GM21526 (cell line): Measurements from ENCODE around the gene ANKFY1.

Experiments
- ATAC-seq: cut with Tn5 transposase; IDR thresholded peaks from one replicate; pipeline ENCODE4 v1.9.1; 2021; ENCODE audit warnings: moderate library complexity; ENCODE audit not compliant: unreplicated experiment, low FRiP score

The ANKFY1 gene

DNA sequence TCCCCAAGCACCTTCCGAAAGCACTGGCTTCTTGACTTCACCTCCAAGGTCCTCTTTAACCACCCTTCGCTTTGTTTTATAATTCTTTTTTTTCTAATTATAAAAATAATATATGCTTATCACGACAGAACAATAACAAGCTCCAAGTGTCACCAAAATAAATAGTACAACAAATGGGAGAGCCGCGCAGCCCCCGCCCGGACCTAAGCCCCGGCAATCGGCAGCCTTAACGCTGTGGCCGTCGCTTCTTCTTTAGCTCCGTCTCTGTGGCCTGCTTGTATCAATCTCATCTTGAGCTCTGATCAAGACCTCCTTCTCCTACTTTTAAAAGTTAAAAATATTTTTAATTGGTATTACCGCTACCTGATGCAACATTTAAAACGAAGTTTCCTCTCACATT lies 78.1 kb downstream of the ANKFY1 start:
- ATAC-seq, result no peak

DNA sequence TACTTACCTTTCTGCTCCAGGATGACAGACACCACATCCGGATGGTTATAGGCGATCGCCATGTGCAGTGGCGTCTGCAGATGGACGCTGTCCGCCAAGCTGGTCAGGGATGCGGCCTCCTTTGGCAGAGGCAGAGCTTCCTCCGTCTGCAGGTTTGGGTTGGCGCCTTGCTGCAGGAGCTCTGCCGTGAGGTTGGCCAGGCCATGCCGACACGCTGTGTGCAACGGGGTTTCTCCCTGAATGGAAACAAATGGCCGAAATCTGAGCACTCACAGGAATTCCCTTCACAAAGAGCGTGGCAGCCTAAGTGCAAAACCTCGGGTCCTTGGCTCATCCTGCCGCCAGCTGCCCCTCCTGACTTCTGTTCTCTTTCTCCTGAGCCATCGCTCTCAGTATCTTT lies 79.0 kb downstream of the ANKFY1 start:
- no peak for ATAC-seq

DNA sequence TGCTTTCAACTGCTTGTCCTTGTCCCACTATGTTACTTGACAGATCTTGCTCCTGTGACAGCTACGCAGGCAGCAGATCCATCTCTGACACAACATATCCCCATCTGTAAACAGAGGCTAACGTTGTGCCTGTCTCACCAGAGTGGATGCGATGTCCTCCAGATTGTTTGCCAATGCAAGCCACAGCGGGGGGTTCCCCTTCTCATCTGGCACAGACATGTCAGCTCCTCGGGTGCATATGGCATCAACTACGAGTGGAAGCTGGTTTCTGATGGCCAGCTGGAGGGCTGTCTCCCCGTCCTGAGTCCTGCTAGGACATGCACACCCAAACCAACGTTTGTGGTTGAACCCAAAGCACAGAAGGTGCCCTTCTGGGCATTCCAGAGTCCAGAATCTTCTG lies 81.7 kb downstream of the ANKFY1 start:
- no peak for ATAC-seq

DNA sequence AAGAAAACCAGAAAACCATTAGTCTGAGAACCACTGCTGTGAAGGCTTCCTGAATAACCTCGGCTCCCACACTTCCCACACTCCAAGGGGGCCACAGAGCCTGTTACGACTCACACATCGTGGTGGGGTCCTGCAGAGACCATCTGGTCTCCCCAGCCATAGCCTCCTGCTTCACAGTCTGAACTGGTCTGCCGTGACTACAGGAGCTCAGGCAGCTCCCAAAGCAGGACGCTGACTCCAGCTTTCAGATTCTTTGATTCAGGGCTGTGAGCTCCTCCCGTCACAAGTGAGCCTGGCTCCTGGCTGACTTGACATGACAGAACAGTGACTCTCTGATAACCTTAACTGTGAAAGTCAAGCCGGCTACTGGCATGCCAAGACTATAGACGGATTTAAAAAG lies 83.0 kb downstream of the ANKFY1 start:
- no peak for ATAC-seq

DNA sequence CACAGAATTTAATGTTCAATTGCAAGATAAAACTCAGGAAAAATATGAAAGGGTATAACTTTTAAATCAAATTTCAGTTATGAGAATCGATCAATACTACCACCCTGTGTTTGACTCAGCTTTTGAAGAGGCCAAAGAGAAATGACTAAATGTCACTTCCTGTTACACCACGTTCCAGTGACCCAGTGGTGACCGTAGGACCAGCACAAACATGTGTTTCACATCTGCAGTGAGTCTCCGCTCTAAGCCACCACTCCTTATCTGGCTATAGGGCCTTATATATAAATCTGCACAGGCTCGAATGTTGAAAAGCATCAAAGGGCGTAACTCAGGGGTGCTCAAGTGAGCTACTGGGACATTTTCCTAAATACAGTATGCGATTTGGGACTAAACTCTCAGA lies 84.7 kb downstream of the ANKFY1 start:
- ATAC-seq, result no peak

DNA sequence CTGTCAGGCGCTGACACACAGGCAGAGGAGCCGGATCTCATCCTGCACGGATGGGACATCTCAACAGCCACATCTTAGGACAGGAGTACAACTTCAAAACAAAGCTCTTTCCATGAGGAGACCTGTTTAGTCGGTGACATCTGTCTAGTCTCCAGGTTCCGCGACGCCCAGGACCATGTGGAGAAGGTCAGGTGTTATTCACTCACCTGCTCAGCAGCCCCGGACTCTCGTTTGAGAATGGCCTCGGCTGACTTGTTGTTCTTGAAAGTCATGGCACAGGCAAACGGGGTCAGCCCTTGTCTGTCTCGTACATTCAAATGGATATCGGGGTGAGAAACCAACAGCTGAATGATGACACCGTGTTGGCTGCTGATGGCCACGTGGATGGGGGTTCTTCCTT lies 85.1 kb downstream of the ANKFY1 start:
- ATAC-seq, result no peak

DNA sequence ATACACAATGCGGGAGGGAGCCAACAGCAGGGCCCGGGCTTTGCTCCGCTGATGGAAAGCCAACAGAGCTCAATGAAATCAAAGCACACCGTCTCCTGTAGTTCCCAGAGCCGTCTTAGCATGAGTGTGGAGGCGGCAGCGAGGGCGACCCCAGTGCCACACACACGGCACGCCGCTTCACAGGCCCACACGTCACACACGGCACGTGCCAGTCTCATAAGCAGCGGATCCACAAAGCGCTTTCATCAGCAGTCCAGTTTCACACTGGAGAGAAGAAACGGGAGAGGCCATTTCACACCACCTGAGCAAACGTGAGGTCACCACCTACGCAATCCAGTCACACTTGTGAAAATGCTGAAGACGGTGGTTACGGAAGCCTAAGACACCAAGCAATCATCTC lies 86.0 kb downstream of the ANKFY1 start:
- no peak for ATAC-seq

DNA sequence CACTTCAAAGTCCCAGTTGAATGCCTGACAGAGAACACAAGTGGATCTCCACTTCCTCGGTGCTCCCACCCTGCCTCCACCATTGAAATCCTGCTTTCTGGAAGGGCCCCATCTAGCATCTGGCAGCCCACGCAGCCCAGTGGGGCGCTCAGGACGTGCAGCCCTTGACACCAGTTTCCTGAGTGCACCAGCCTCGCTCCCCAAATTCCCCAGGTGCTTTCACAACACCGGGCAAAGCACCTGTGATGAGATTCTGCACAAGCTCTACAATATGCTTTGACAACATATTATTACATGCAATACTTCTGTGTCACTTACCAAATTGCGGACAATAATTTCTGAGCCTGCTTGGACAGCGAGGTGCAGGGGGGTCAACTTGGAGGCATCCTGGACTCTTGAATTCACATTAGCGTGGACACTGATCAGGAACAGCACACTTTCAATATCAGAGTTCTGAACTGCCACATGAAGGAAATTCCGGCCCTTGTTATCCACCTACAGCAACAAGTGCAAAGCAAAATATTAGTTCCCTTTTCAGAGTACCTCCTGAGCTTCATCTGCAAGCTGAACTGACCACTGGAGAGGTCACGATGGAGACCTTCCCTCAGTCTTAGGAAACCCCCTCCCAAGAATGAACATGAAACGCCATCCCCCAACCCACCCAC lies 86.8 kb downstream of the ANKFY1 start:
- ATAC-seq, result no peak

DNA sequence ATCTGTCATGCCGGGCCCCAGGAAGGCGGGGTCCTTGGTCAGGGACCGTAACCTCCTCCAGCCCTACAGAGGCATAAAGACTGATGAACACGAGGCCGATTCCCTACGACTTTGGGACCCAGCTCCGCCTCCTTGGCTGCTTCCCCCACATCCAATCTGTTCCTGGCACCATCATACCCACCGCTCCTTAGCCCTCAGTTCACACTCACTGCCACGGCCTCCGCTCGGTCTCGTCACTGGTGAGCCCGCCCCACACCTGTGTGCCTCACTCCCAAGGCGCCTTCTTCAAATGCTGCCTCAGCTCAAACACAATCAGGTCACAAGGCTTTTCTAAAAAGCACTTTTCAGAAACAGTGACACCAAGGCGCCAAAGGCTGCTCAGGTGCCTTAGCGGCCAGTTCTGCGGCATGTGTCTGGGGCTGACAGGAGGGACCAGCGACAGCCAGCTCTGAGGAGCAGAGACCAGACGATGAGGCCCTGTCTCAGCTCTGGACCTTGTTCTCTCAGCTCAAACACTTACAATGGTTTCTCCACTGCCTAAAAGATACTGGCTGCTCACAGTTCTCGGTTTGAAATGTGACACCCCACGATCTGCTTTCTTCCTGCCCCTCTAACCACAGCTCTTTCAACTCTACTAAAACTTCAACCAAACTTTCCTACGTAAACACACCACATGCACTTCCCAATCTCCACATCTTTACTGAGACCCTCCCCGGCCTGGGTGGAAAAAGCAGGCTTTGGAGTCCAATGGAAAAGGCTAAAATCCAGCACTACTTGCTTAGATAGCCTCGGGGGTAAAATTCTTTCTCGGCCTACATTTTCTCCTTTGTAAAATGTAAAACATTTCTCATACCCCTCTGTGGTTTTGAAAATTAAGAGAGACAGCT lies 87.6 kb downstream of the ANKFY1 start:
- no peak for ATAC-seq

DNA sequence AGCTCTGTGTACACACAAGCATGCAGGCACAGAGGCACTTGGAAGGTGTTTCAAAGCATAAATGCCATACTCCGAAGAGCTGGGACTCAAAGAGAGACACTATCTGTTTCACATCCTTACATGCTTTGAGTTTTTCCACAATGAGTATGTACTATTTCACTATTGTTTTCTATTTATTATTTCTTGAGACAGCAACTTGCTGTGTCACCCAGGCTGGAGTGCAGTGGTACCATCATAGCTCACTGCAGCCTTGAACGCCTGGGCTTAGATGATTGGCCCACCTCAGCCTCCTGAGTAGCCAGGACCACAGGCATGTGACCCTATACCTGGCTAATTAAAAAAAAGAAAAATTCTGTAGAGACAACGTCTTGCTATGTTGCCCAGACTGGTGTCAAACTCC lies 89.2 kb downstream of the ANKFY1 start:
- ATAC-seq, result no peak

DNA sequence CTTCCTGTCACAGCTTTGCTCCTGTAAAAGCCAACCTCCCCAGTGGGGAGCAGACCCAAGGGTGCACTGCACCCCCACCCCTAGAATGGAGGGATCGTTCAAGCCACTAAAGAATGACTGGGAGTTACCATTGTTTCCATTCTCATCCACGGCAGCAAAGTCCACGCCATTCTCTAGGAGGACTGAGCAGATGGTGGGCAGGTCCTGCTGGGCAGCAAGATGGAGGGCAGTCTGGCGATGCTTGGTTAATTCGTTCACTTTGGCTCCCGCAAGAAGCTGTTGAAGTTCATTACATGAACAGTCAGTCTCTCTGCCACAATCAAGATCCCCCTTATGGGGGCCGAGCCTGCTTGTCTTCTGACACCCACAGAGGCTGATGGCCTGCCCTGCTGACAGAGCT lies 90.0 kb downstream of the ANKFY1 start:
- no peak for ATAC-seq

DNA sequence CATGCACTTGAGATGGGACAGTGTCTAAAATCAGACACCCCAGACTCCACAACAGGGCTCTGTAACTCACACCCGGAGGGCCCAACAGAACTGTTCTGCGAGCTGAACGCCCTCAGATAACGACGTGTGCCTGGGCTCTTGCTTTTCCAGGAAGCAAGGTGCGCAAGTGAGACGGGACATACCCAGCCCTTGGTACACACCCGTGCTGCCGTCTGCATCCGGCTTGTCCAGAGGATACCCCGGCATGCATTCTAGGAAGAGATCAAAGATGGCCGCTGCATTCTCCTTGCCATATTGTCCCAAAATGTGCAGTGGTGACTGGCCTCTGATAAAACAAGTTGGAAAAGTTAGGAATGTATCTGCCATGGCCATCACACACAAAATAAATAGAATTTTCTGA lies 91.4 kb downstream of the ANKFY1 start:
- no peak for ATAC-seq

DNA sequence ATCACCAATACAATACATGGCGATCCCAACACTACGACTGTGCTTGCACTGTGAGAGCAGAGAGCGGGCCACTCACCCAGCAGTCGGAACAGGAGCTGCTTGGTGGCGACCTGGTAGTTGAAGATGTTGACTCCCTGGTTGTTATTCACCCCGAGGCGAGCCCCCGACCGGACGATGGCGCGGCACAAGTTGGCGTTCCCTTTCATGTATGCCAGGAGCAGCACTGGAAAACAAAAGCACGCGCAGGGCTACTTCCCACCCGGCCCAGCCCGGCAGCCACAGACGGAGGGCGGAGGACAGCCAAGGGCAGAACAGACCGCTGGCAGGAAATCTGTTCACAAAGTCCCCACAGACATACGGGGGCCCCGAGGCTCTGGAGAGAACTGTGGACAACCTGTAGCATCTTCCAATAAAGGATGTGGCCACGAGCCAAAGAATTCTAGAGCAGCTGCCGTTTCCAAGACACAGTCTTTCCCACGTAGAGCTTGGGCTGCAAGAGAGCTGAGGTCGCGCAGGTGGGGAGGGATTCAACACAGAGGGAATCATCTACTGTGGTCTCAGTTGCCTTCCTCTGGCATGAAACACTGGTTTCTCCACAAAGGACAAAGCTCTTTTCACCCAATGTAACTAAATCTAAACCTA lies 93.0 kb downstream of the ANKFY1 start:
- ATAC-seq, result no peak

DNA sequence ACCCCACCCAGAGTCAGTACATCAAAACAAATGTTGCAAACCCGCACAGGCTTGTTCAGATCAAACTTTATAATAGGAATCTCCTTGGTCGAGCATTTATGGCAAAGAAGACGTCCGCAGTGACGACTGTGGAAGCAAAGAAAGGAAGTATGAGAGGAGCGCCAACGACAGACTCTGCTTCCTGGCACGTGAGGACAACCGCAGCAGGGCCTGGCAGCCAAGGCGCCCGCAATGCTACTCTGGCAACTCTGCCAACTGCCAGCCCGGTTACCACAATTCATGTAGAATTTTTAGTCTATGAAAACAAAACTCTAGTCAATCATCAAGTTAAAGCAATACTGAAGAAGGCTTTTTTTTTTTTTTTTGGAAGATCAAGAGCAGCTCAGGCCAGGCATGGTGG lies 96.0 kb downstream of the ANKFY1 start:
- no peak for ATAC-seq

DNA sequence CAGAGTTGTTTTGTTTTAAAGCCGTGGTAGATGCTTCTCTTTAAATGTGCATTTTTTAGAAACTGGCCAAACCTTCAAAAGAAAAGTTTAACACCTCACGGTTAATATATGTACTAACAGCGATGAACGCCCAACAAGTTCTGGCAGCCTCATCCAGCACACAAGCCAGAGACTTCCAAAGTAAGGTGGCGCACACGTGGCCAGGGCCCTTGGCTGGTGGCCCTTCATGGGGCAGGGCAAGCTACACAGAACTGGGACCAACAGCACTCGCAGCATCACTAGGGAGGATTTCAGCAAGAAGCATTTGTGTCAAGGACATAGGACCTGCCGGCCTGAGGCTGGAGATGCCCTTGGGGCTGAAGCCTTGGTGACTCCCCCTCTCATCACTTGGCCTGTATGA lies 97.4 kb downstream of the ANKFY1 start:
- ATAC-seq, result no peak

DNA sequence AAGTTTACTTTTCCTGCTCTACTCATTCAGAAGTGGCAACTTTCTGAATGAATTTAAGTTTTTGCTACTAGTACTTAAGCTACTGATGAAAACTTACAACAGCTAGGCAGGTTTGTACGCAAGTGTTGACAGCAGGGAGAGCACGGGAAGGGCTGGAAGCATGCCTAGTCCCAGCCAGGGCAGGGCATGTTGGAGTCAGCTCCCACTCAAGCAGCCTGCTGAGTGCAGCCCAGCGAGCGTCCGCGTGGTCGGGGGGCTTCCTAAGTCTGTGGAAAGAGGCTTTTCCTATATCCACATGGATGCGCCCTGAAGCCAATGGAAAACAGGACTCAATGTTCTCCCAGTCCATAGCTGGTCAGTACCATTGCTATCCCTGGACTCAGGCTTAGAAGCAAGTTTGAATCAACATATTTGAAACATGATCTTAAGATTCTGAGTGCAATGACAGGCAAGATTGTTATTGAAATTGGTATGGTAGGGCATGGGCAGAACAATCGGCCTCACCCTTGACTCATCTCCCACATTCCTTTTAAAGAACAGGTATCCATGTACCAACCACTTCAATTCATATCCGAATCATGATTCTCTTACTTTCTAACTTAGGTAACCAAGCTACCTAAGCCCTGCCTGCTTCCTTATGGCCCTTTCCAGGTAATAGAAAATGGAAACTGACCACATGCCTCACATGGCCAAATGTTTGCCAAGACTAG lies 98.3 kb downstream of the ANKFY1 start:
- no peak for ATAC-seq

DNA sequence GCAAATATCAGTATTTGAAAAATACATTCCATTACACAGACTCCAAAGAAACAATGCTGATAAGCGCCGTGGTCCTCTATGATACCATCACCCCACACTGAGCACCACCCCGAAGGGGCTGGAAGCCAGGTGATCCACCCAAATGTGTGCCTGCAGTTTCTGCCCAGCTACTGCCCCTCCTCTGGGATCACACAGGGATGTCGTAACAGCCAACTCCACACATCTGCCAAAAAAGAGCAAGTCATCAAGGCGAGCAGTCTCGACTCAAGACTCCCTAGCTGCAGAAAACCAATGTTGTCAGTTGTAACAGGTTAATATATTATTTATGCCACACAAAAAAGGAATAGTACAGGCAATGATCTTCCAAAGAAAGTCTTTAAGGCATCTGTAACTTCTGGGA lies 99.8 kb downstream of the ANKFY1 start:
- no peak for ATAC-seq

DNA sequence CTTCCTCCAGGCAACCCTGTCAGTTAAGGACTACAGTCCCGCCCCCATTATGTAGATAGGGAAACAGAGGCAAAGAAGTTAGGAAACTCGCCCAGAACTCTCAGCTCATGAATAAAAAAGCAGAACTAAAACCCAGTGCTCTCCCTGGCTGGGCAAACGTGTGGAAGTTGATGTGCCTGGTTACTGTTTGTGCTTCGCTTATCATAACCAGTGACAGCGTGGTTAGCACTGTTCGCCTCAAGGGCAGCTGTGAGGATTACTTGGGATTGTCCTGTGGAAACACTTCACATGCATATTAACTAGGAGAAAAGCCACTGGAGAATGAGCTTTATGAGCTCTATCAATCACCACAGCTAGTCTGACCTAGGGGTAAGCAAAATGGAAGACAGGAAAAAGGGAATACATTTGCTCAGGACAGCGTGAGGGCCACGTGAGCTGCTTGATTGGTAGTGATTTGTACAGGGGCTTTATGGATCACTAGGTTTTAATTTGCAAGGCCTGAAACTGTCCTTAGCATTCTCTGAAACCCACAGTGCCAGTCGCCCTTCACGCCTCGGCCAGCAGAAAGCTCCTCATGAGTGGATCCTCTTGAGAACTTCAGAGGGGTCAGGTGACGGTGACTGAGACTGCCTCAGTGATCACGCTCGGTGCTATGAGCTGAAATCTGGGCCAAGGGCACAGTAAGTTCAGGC lies 100.9 kb downstream of the ANKFY1 start:
- ATAC-seq, result no peak

DNA sequence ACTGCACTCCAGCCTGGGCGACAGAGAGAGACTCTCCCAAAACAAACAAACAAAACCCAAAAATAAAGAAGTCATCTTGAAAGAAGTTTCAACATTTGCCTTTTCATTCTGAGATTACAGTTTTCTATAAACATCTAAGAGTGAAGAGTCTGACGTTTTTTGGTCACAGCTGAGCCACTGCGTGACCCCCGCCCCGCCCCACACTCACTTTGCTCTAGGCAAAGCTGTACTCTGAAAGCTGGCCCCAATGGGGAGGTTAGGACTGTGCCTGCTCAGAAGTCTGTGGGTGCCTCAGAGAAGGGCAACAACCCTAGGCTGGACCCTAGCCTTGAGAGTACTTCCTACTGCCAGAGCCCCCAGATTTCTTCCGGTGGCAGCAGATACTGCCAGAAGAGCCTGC lies 101.5 kb downstream of the ANKFY1 start:
- no peak for ATAC-seq

DNA sequence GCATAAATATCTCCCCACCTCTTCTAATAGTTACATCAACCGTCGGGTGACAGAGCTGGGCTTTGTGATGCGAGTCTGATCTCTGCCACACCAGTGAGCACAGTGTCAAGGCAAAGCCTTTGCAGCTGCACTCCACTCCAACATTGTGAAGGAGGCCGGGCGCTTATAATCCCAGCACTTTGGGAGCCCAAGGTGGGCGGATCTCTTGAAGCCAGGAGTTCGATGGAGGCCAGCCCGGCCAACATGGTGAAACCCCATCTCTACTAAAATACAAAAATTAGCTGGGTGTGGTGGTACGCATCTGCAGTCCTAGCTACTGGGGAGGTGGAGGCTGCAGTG lies 101.8 kb downstream of the ANKFY1 start:
- ATAC-seq, result no peak
